Measurements from ENCODE around the gene EFEMP1. TPM values are rescaled to one million over a fixed set of nuclear protein-coding genes. Genes with fewer than 3 reads are reported as not detected.

Gene EFEMP1
- total RNA-seq, 4 donors from 2014 or later = 57.3 to 113 (median 81.2) TPM

GRCh38 chr2:55919574-55919973 lies 4.0 kb downstream of the EFEMP1 start:
- DNase-seq (ENCODE audit: extremely low spot score) = no peak
- intact Hi-C loops (cut with DNase I) = no loop called here
- WGBS = 99% methylated on average over 3 of the region's 3 CpGs
- no peaks in the 10 kb centered on the region for H3K36me3 ChIP-seq
- peaks cover 0 to 22% (median 3%) of the 10 kb centered on the region in 4 donors for H3K27me3 ChIP-seq
- no peaks in the 10 kb centered on the region for H3K9me3 ChIP-seq
- TF ChIP-seq POLR2A (IDR thresholded peaks at IDR 0.05; ENCODE audit: low read depth) (no peak), CTCF (IDR thresholded peaks at IDR 0.05) (no peak), EP300 (IDR thresholded peaks at IDR 0.05) (no peak)
- H3K4me1 ChIP-seq = peaks cover 0 to 17% (median 13%) of the 10 kb centered on the region in 4 donors
- no peak overlapping the region for H3K4me3 ChIP-seq
- H3K27ac ChIP-seq (replicated peaks in 1 of 4) = no peak overlapping the region

- no peak overlapping the region for H3K4me3 ChIP-seq
- no peak for DNase-seq (ENCODE audit: extremely low spot score)
- H3K9me3 ChIP-seq = no peaks in the 10 kb centered on the region
- TF ChIP-seq CTCF (IDR thresholded peaks at IDR 0.05) (no peak), EP300 (IDR thresholded peaks at IDR 0.05) (no peak), POLR2A (IDR thresholded peaks at IDR 0.05; ENCODE audit: low read depth) (no peak), POLR2AphosphoS5 (IDR thresholded peaks at IDR 0.05) (no peak)
- peaks cover 0 to 16% (median 2%) of the 10 kb centered on the region in 4 donors for H3K27me3 ChIP-seq
- peaks cover 0 to 13% (median 10%) of the 10 kb centered on the region in 4 donors for H3K4me1 ChIP-seq
- WGBS = 100% methylated on average over 1 of the region's 1 CpG
- H3K27ac ChIP-seq (replicated peaks in 1 of 4) = no peak overlapping the region
- intact Hi-C loops (cut with DNase I) = no loop called here
- no peaks in the 10 kb centered on the region for H3K36me3 ChIP-seq
Observed at GRCh38 chr2:55918856-55919255, 4.7 kb downstream of the EFEMP1 start.

- WGBS = 88% methylated on average over 3 of the region's 11 CpGs
- intact Hi-C loops (cut with DNase I) = no loop called here
- Histone ChIP-seq H3K27me3 (peaks cover 0 to 6% (median 0%) of the 10 kb centered on the region in 4 donors), H3K27ac (replicated peaks in 1 of 4) (no peak overlapping the region), H3K36me3 (no peaks in the 10 kb centered on the region), H3K4me3 (no peak overlapping the region), H3K4me1 (peaks cover 0 to 3% (median under 1%) of the 10 kb centered on the region in 4 donors), H3K9me3 (no peaks in the 10 kb centered on the region)
- no peak for DNase-seq (ENCODE audit: extremely low spot score)
- TF ChIP-seq EP300 (IDR thresholded peaks at IDR 0.05) (no peak), CTCF (IDR thresholded peaks at IDR 0.05) (no peak), POLR2AphosphoS5 (IDR thresholded peaks at IDR 0.05) (no peak), POLR2A (IDR thresholded peaks at IDR 0.05; ENCODE audit: low read depth) (no peak)
Observed at GRCh38 chr2:55917713-55918390, 5.7 kb downstream of the EFEMP1 start.

- intact Hi-C loops (cut with DNase I) = no loop called here
- H3K27ac ChIP-seq (replicated peaks in 1 of 4) = no peak overlapping the region
- TF ChIP-seq CTCF (IDR thresholded peaks at IDR 0.05) = no peak
- no peak for TF ChIP-seq POLR2AphosphoS5 (IDR thresholded peaks at IDR 0.05)
- no peak for TF ChIP-seq EP300 (IDR thresholded peaks at IDR 0.05)
- TF ChIP-seq POLR2A (IDR thresholded peaks at IDR 0.05; ENCODE audit: low read depth) = no peak
- H3K36me3 ChIP-seq = no peaks in the 10 kb centered on the region
- H3K9me3 ChIP-seq = no peaks in the 10 kb centered on the region
- no peak overlapping the region for H3K4me3 ChIP-seq
- no peaks in the 10 kb centered on the region for H3K4me1 ChIP-seq
- WGBS = 89% methylated on average over 5 of the region's 5 CpGs
- H3K27me3 ChIP-seq = peaks cover 0 to under 1% (median 0%) of the 10 kb centered on the region in 4 donors
- DNase-seq (ENCODE audit: extremely low spot score) = no peak
Observed at GRCh38 chr2:55917117-55917516, 6.5 kb downstream of the EFEMP1 start.
